Activated CD8-positive, alpha-beta T cell treated with anti-CD3 and anti-CD28 coated beads, Interleukin-2, amount 10 ng/mL, durations not matched to agents 7 days and 5 days (primary cell): ENCODE measurements around the gene TNRC6C. TPM values are rescaled to one million over a fixed set of nuclear protein-coding genes. Genes with fewer than 3 reads are reported as not detected.
"Not testable (repeated sequence)": the region's sequence is repeated elsewhere in the genome, so short reads cannot be mapped to it uniquely, and the experiment has no call there.

Experiments
- ATAC-seq: fragments of 150-1000 bp; cut with Tn5 transposase; one replicate; pipeline ENCODE4 v1.10.0; 2021; ENCODE audit warnings: moderate library complexity
- CTCF ChIA-PET: fragments of 350-600 bp; sonication (Branson Sonifier 250); formaldehyde crosslinking; loops from one replicate; lab custom pipeline; 2021; ENCODE audit warnings: antibody characterized with exemption; lab: Charles Lee
- POLR2A ChIA-PET: fragments of 350-600 bp; sonication (Branson Sonifier 250); formaldehyde crosslinking; loops from one replicate; lab custom pipeline; 2021; ENCODE audit warnings: antibody characterized with exemption; lab: Charles Lee
- DNase-seq: peaks from one replicate; pipeline ENCODE4 v3.0.0-alpha.2; 2020
- H3K27ac Mint-ChIP-seq: one replicate; pipeline ENCODE4 v1.8.0; 2021; ENCODE audit warnings: mild to moderate bottlenecking, mixed read lengths
- H3K27me3 Mint-ChIP-seq: one replicate; pipeline ENCODE4 v1.8.0; 2021; ENCODE audit warnings: low read depth, mixed read lengths
- H3K36me3 Mint-ChIP-seq: one replicate; pipeline ENCODE4 v1.8.0; 2021; ENCODE audit warnings: low read depth, mixed read lengths
- H3K4me1 Mint-ChIP-seq: one replicate; pipeline ENCODE4 v1.8.0; 2021; ENCODE audit warnings: low read depth, mixed read lengths
- H3K4me3 Mint-ChIP-seq: one replicate; pipeline ENCODE4 v1.8.0; 2021; ENCODE audit warnings: mild to moderate bottlenecking, mixed read lengths
- H3K9me3 Mint-ChIP-seq: one replicate; pipeline ENCODE4 v1.8.0; 2022; ENCODE audit warnings: mixed read lengths; ENCODE audit not compliant: insufficient read depth
- total RNA-seq, 2 experiments: library from RNA; stranded (reverse); gene quantifications; one replicate each; pipeline ENCODE4 v1.2.3, GENCODE V29; 2021

The TNRC6C gene
- total RNA-seq, 2 experiments from 2014 or later = 33.3 to 36.2 TPM

DNA sequence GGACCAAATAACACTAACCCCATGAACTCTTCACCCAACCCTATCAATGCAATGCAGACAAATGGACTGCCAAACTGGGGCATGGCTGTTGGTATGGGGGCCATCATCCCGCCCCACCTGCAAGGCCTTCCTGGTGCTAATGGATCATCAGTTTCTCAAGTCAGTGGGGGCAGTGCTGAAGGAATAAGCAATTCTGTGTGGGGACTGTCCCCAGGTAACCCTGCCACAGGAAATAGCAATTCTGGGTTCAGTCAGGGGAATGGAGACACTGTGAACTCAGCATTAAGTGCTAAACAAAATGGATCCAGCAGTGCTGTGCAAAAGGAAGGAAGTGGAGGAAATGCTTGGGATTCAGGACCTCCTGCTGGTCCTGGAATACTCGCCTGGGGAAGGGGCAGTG, 91.1 kb downstream of the TNRC6C start:
- ChIA-PET CTCF (no interaction called here), POLR2A (no interaction called here)
- Mint-ChIP-seq H3K4me1 (peaks cover 15% of the 10 kb centered on the region), H3K4me3 (no peak overlapping the region), H3K27ac (no peak overlapping the region), H3K9me3 (no peaks in the 10 kb centered on the region), H3K27me3 (no peaks in the 10 kb centered on the region), H3K36me3 (peaks cover 40% of the 10 kb centered on the region)
- no peak for DNase-seq
- no peak for ATAC-seq

DNA sequence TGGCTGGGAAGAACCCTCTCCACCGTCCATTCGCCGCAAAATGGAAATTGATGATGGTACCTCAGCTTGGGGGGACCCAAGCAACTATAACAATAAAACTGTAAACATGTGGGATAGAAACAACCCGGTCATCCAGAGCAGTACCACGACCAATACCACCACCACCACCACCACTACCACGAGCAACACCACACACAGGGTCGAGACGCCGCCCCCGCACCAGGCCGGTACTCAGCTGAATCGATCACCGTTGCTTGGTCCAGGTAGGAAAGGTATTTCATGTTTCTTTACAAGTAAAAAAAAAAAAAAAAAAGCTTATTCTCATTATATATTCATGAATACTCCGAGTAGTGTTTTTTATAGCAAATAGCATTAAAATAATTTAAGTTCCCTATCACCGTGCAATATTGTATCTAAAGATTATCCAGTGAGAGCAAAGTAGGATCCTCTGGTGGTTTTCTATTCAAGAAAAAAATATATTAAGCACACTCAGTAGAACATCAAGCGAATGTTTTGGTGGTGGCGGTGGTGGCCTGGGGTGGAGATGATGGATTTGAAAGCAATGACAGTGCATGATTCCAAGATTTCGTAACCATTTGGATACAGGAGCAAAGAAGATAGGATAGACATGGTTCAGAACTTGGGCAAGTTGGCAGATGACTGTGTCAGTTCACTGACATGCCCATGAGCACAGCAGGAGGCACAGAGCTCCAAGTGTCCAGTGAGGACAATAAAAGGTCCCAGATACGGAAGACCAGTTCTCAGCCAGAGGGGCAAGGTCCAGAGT, 92.9 kb downstream of the TNRC6C start:
- Mint-ChIP-seq H3K9me3 (no peaks in the 10 kb centered on the region), H3K27ac (no peak overlapping the region), H3K27me3 (no peaks in the 10 kb centered on the region), H3K4me3 (no peak overlapping the region), H3K4me1 (peaks cover 7% of the 10 kb centered on the region), H3K36me3 (peaks cover 32% of the 10 kb centered on the region)
- no peak for ATAC-seq
- DNase-seq = no peak
- ChIA-PET POLR2A (interaction anchor here (0.6 kb wide), 1 partner anchor 1002 kb away, joined by 3 read pairs; no protein-coding TSS in a partner anchor), CTCF (no interaction called here)

- Mint-ChIP-seq H3K36me3 (peaks cover 21% of the 10 kb centered on the region), H3K27me3 (no peaks in the 10 kb centered on the region), H3K9me3 (no peaks in the 10 kb centered on the region), H3K4me3 (no peak overlapping the region), H3K27ac (no peak overlapping the region), H3K4me1 (peaks cover 7% of the 10 kb centered on the region)
- POLR2A ChIA-PET = no interaction called here
- ATAC-seq (no peak), DNase-seq (no peak)
- CTCF ChIA-PET = interaction anchor here (0.7 kb wide), 1 partner anchor 39 kb away, joined by 3 read pairs; no protein-coding TSS in a partner anchor
Observed at GRCh38 chr17:78053777-78054468, 95.4 kb downstream of the TNRC6C start.

GRCh38 chr17:78057113-78057740, 98.7 kb downstream of the TNRC6C start:
- no peak for DNase-seq

DNA sequence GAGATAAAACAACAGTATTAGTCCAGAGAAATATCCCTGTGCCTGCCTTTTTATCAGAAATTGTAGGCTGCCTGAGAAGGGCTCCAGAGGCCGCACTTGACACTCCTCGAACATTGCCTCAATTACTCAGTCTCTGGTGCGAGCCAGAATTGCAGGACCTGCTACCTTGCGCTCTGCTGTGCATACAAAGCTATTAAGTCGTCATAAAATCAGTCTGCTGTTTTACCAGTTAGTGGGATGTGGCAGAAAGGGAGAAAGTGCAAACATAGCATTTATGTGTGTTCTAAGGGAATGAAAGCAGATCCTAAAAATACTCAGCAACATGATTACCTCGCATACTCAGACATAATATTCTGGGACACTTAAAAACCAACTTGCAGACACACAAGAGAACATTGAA, 99.5 kb downstream of the TNRC6C start:
- Mint-ChIP-seq H3K27ac (no peak overlapping the region), H3K4me1 (no peaks in the 10 kb centered on the region), H3K4me3 (no peak overlapping the region), H3K36me3 (no peaks in the 10 kb centered on the region), H3K9me3 (no peaks in the 10 kb centered on the region), H3K27me3 (no peaks in the 10 kb centered on the region)
- ATAC-seq (no peak), DNase-seq (no peak)
- ChIA-PET POLR2A (no interaction called here), CTCF (interaction anchor here (1.0 kb wide), 1 partner anchor 10 kb away, joined by 3 read pairs; no protein-coding TSS in a partner anchor)

More at GRCh38 chr17:78057113-78057740, 98.7 kb downstream of the TNRC6C start:
- H3K27me3 Mint-ChIP-seq = no peaks in the 10 kb centered on the region
- no peak overlapping the region for H3K27ac Mint-ChIP-seq
- H3K36me3 Mint-ChIP-seq = no peaks in the 10 kb centered on the region
- H3K9me3 Mint-ChIP-seq = no peaks in the 10 kb centered on the region
- no peak for ATAC-seq
- CTCF ChIA-PET = interaction anchor here (0.9 to 1.0 kb wide), 3 partner anchors 9 to 119 kb away, joined by 3 read pairs; no protein-coding TSS in a partner anchor
- H3K4me3 Mint-ChIP-seq = no peak overlapping the region
- H3K4me1 Mint-ChIP-seq = no peaks in the 10 kb centered on the region
- POLR2A ChIA-PET = no interaction called here

- DNase-seq = no peak
- Mint-ChIP-seq H3K27ac (no peak overlapping the region), H3K36me3 (no peaks in the 10 kb centered on the region), H3K27me3 (no peaks in the 10 kb centered on the region), H3K4me1 (no peaks in the 10 kb centered on the region), H3K9me3 (no peaks in the 10 kb centered on the region), H3K4me3 (no peak overlapping the region)
- ChIA-PET CTCF (no interaction called here), POLR2A (no interaction called here)
- no peak for ATAC-seq
Observed at GRCh38 chr17:78058581-78058980, 100.1 kb downstream of the TNRC6C start.

DNA sequence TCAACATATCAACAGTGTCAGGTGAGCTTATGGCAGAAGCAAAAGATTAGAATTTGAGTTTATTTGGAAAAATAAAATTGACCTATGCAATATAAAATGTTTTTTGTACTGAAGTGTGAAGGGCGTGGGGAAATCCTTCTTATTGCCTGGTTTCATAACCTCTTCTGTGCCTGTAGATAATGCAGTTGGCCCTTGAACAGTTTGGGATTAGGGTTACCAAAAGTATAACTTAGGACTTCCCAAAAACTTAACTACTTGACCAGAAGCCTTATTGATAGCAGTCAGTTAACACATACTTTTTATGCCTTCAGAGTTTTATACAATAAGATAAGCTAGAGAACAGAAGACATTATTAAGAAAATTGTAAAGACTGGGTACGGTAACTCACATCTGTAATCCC, 104.1 kb downstream of the TNRC6C start:
- CTCF ChIA-PET = interaction anchor here (1.5 to 3.1 kb wide), 3 partner anchors 19 to 49 kb away, joined by 5 to 11 read pairs (median 7); no protein-coding TSS in a partner anchor
- H3K27me3 Mint-ChIP-seq = no peaks in the 10 kb centered on the region
- POLR2A ChIA-PET = no interaction called here
- DNase-seq = no peak
- no peak overlapping the region for H3K27ac Mint-ChIP-seq
- H3K9me3 Mint-ChIP-seq = no peaks in the 10 kb centered on the region
- ATAC-seq = no peak
- no peak overlapping the region for H3K4me3 Mint-ChIP-seq
- H3K36me3 Mint-ChIP-seq = peaks cover 9% of the 10 kb centered on the region
- no peaks in the 10 kb centered on the region for H3K4me1 Mint-ChIP-seq

GRCh38 chr17:78063489-78063888, 105.0 kb downstream of the TNRC6C start:
- ChIA-PET CTCF (interaction anchor here (1.7 kb wide), 1 partner anchor 21 kb away, joined by 5 read pairs; no protein-coding TSS in a partner anchor), POLR2A (no interaction called here)
- Mint-ChIP-seq H3K9me3 (no peaks in the 10 kb centered on the region), H3K27me3 (no peaks in the 10 kb centered on the region), H3K27ac (no peak overlapping the region), H3K4me3 (no peak overlapping the region), H3K4me1 (no peaks in the 10 kb centered on the region), H3K36me3 (peaks cover 13% of the 10 kb centered on the region)
- no peak for ATAC-seq
- DNase-seq = no peak

- Mint-ChIP-seq H3K36me3 (peaks cover 15% of the 10 kb centered on the region), H3K4me1 (no peaks in the 10 kb centered on the region), H3K4me3 (no peak overlapping the region), H3K27ac (no peak overlapping the region), H3K9me3 (no peaks in the 10 kb centered on the region), H3K27me3 (no peaks in the 10 kb centered on the region)
- ChIA-PET POLR2A (no interaction called here), CTCF (interaction anchor here (1.7 kb wide), 1 partner anchor 20 kb away, joined by 5 read pairs; no protein-coding TSS in a partner anchor)
- no peak for DNase-seq
- ATAC-seq = no peak
Observed at GRCh38 chr17:78064708-78065107, 106.2 kb downstream of the TNRC6C start.

DNA sequence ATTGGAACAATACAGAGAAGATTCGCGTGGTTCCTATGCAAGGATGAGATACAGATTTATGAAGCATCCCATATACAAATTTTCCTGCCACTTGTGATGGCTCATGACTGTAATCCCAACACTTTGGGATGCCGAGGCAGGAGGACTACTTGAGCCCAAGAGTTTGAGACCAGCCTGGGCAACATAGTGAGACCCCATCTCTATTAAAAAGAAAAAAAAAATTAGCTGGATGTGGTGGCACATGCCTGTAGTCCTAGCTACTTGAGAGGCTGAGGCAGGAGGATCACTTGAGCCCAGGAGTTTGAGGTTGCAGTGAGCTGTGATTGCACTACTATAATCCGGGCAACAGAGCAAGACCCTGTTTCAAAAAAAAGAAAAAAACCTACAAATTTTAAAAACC, 108.5 kb downstream of the TNRC6C start:
- H3K27me3 Mint-ChIP-seq, DNase-seq, POLR2A ChIA-PET, H3K4me3 Mint-ChIP-seq, H3K9me3 Mint-ChIP-seq, H3K27ac Mint-ChIP-seq, ATAC-seq, H3K4me1 Mint-ChIP-seq: not testable (repeated sequence)
- CTCF ChIA-PET = interaction anchor here (1.0 to 2.5 kb wide), 3 partner anchors 18 to 1181 kb away, joined by 3 to 10 read pairs (median 9); no protein-coding TSS in a partner anchor
- peaks cover 27% of the 10 kb centered on the region for H3K36me3 Mint-ChIP-seq

DNA sequence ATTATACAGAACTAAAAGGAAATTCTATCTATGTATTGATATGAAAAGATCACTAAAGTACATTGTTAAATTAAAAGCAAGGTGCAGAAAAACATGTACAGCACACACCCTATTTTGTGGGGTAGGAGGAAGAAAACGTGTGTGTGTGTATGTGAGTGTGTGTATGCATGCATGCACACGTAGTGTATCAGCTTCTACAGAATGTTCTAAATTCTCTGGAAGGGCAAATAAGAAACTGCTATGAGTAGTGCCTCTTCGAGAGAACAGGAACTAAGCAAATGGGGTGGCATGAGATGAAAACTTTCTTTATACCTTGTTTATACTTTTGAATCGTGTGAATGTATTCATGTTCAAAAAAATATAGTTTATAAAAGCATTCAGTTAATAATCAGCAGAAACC, 111.2 kb downstream of the TNRC6C start:
- Mint-ChIP-seq H3K4me3 (no peak overlapping the region), H3K4me1 (no peaks in the 10 kb centered on the region), H3K27ac (no peak overlapping the region)

More for the DNA sequence above, 111.2 kb downstream of the TNRC6C start:
- CTCF ChIA-PET = interaction anchor here (0.8 to 1.9 kb wide), 2 partner anchors 15 to 56 kb away, joined by 3 to 12 read pairs; no protein-coding TSS in a partner anchor
- peaks cover 48% of the 10 kb centered on the region for H3K36me3 Mint-ChIP-seq
- no peaks in the 10 kb centered on the region for H3K27me3 Mint-ChIP-seq
- POLR2A ChIA-PET = no interaction called here
- ATAC-seq (no peak), DNase-seq (no peak)
- no peaks in the 10 kb centered on the region for H3K9me3 Mint-ChIP-seq
